ENCODE measurements around the gene CSGALNACT2. TPM values are rescaled to one million over a fixed set of nuclear protein-coding genes. Genes with fewer than 3 reads are reported as not detected.
"Not testable (repeated sequence)": the region's sequence is repeated elsewhere in the genome, so short reads cannot be mapped to it uniquely, and the experiment has no call there.

CSGALNACT2 gene
- polyA plus RNA-seq, 1 of the 3 experiments (the other 2 are of a cell fraction) = 11.5 TPM

- Histone ChIP-seq H3K27ac (ENCODE audit: low read depth in 2 of 2, low read length in 1 of 2) (no peak overlapping the region), H3K4me1 (ENCODE audit: control insufficient read depth in 1 of 2, insufficient read depth in 2 of 2, low read depth in 1 of 2, low read length in 1 of 2) (peaks cover 0 to 7% of the 10 kb centered on the region in 2 experiments; a peak in 2 of 4 replicates), H2AFZ (ENCODE audit: low read depth) (no peak overlapping the region), H3K27me3 (ENCODE audit: insufficient read depth) (no peaks in the 10 kb centered on the region), H3K36me3 (replicated peaks in 1 of 2; ENCODE audit: control insufficient read depth in 1 of 2, insufficient read depth in 2 of 2, low read length in 1 of 2) (peaks cover 0 to 4% of the 10 kb centered on the region in 2 experiments), H4K20me1 (ENCODE audit: insufficient read depth) (peaks cover 65% of the 10 kb centered on the region), H3K9ac (no peak overlapping the region), H3K4me2 (no peak overlapping the region), H3K79me2 (ENCODE audit: insufficient read depth) (peaks cover 93% of the 10 kb centered on the region), H3K9me2 (no peaks in the 10 kb centered on the region), H3F3A (replicated peaks; ENCODE audit: insufficient read depth) (peaks cover 11% of the 10 kb centered on the region), H3K4me3 (ENCODE audit: low read depth in 2 of 2, low read length in 1 of 2) (no peak overlapping the region), H3K9me3 (no peaks in the 10 kb centered on the region)
- 94% methylated on average over 6 of the region's 6 CpGs for WGBS (ENCODE audit: low lambda C conversion rate)
- ChIA-PET POLR2A (no interaction called here), CTCF (interaction anchor here (0.7 kb wide), 1 partner anchor 10 kb away, joined by 3 read pairs; no protein-coding TSS in a partner anchor)
- no peak for DNase-seq
- no peak for TF ChIP-seq GATA2 (CRISPR knock-in tag; IDR thresholded peaks at IDR 0.05)
- TF ChIP-seq IRF3 (IDR thresholded peaks at IDR 0.05; ENCODE audit: low read depth, low read length) = no peak
- no peak for TF ChIP-seq ZBTB33 (IDR thresholded peaks at IDR 0.05; ENCODE audit: borderline replicate concordance, low read depth)
- TF ChIP-seq, protein P1, sequence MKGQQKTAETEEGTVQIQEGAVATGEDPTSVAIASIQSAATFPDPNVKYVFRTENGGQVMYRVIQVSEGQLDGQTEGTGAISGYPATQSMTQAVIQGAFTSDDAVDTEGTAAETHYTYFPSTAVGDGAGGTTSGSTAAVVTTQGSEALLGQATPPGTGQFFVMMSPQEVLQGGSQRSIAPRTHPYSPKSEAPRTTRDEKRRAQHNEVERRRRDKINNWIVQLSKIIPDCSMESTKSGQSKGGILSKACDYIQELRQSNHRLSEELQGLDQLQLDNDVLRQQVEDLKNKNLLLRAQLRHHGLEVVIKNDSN (IDR thresholded peaks at IDR 0.05; ENCODE audit: borderline replicate concordance, low read depth) = no peak
- no peak for TF ChIP-seq RXRA (IDR thresholded peaks at IDR 0.05; ENCODE audit: borderline replicate concordance, low read depth)
- no peak for TF ChIP-seq GABPA (IDR thresholded peaks at IDR 0.05; ENCODE audit: low read depth)
- no peak for TF ChIP-seq NRF1 (IDR thresholded peaks at IDR 0.05; ENCODE audit: low read depth, low read length)
- TF ChIP-seq, protein P2, sequence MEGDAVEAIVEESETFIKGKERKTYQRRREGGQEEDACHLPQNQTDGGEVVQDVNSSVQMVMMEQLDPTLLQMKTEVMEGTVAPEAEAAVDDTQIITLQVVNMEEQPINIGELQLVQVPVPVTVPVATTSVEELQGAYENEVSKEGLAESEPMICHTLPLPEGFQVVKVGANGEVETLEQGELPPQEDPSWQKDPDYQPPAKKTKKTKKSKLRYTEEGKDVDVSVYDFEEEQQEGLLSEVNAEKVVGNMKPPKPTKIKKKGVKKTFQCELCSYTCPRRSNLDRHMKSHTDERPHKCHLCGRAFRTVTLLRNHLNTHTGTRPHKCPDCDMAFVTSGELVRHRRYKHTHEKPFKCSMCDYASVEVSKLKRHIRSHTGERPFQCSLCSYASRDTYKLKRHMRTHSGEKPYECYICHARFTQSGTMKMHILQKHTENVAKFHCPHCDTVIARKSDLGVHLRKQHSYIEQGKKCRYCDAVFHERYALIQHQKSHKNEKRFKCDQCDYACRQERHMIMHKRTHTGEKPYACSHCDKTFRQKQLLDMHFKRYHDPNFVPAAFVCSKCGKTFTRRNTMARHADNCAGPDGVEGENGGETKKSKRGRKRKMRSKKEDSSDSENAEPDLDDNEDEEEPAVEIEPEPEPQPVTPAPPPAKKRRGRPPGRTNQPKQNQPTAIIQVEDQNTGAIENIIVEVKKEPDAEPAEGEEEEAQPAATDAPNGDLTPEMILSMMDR (IDR thresholded peaks at IDR 0.05) = no peak
- TF ChIP-seq ELF1 (IDR thresholded peaks at IDR 0.05) = no peak
- TF ChIP-seq REST (IDR thresholded peaks at IDR 0.05; ENCODE audit: low read depth, low read length) = no peak
- TF ChIP-seq, protein P3, sequence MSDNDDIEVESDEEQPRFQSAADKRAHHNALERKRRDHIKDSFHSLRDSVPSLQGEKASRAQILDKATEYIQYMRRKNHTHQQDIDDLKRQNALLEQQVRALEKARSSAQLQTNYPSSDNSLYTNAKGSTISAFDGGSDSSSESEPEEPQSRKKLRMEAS (IDR thresholded peaks at IDR 0.05; ENCODE audit: low read depth) = no peak
- no peak for TF ChIP-seq RFX5 (IDR thresholded peaks at IDR 0.05; ENCODE audit: low read length)
- no peak for TF ChIP-seq TAF1 (IDR thresholded peaks at IDR 0.05; ENCODE audit: borderline replicate concordance, low read depth, low read length)
- TF ChIP-seq TCF12 (IDR thresholded peaks at IDR 0.05) = no peak
- no peak for TF ChIP-seq RAD21 (IDR thresholded peaks at IDR 0.05; ENCODE audit: low read length)
- TF ChIP-seq RCOR1 (IDR thresholded peaks at IDR 0.05; ENCODE audit: low read length) = no peak
- no peak for TF ChIP-seq EZH2phosphoT487 (IDR thresholded peaks at IDR 0.05; ENCODE audit: borderline replicate concordance, low read depth)
Measured at GRCh38 chr10:43145311-43145710, 7.1 kb downstream of the CSGALNACT2 start.

- H3K9ac ChIP-seq; H3K4me3 ChIP-seq (ENCODE audit: low read depth in 2 of 2, low read length in 1 of 2); POLR2A ChIA-PET; H3K36me3 ChIP-seq (replicated peaks in 1 of 2; ENCODE audit: control insufficient read depth in 1 of 2, insufficient read depth in 2 of 2, low read length in 1 of 2); H3F3A ChIP-seq (replicated peaks; ENCODE audit: insufficient read depth); H3K27me3 ChIP-seq (ENCODE audit: insufficient read depth); DNase-seq; H3K27ac ChIP-seq (ENCODE audit: low read depth in 2 of 2, low read length in 1 of 2); H3K4me2 ChIP-seq; H3K4me1 ChIP-seq (ENCODE audit: control insufficient read depth in 1 of 2, insufficient read depth in 2 of 2, low read depth in 1 of 2, low read length in 1 of 2); H3K9me2 ChIP-seq; H3K9me3 ChIP-seq; H2AFZ ChIP-seq (ENCODE audit: low read depth): not testable (repeated sequence)
- CTCF ChIA-PET = interaction anchor here (0.7 kb wide), 1 partner anchor 9 kb away, joined by 3 read pairs; no protein-coding TSS in a partner anchor
- Histone ChIP-seq H4K20me1 (ENCODE audit: insufficient read depth) (peaks cover 59% of the 10 kb centered on the region), H3K79me2 (ENCODE audit: insufficient read depth) (peaks cover 93% of the 10 kb centered on the region)
- WGBS (ENCODE audit: low lambda C conversion rate) = 92% methylated on average over 1 of the region's 1 CpG
Measured at GRCh38 chr10:43145936-43146335, 7.7 kb downstream of the CSGALNACT2 start.

Data from SK-N-SH (cell line).